ENCODE data around the gene CLSTN2.

Gene CLSTN2

DNA sequence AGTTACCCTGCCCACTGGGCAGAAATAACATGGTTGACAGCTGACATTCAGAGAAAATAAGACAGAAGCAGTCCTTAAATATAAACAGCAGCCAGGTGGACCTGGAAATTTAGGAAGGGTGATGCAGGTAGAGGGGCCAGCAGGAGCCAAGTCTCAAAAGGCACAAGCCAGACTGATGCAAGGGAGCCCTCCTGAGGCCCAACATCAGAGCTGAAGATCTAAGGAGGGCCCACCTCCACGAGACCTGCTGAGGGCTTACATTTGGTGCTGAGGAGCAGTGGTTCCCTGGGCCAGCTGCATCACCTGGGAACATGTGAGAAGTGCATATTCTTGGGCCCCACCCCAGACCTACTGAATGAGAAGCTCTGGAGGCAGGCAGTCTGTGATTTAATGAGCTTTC lies 637.3 kb downstream of the CLSTN2 start:
- DNase-seq, result no peak

DNA sequence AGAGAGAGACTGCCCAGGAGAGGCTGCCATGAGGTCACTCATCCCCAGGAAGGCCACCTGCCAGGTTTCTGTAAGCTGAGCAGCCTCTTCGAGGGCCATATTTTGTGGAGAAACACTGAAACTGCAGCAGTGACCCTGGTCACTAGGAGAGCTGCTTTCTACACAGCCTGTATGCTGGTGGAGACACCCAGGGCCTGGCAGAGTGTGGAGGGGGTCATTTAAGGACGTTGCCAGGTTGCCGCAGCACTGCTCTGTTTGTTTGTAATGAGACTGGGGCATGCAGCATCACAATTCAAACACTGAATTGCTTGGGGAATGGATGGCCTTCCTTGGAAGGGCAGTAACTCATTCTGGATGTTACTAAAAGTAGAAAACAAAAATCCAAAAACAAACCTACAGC lies 638.0 kb downstream of the CLSTN2 start:
- DNase-seq, result no peak

DNA sequence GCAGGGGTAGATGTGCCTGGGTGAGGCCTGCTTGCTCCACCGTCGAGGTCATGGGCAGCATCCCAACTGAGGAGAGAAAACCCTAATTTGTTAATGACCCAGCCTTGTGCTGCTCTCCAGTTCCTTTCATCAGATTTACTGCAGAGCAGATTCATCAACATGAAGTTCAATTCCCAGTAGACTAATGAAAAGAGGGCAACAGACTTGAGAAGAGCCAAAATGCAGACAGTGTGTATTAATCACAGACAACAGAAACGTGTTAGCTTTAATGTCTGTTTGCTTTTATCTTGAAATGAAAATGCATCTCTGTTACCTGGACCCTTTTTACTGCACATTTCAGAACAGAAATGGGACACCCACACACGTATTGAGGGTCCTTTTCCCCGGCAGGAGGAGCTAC lies 639.4 kb downstream of the CLSTN2 start:
- DNase-seq, result no peak

DNA sequence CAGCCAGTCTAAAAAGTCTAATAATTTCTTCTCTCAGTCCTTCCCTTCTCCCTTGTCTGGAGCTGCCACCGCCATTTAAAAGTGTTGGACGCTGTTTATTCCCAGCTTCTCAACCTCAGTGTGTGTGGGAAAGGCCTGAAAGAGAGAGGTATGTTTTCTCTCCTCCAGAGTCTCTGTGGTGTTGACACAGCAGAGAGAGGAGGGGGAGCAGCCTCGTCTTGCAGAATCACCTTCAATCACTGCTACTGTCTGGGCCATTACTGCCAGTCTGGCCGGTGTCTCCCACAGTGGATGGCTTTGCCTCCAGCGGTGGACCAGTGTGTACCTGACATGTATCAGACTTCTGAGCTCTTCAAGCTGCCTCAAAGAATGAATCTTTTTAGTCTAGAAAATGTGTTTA lies 641.5 kb downstream of the CLSTN2 start:
- DNase-seq, result no peak

DNA sequence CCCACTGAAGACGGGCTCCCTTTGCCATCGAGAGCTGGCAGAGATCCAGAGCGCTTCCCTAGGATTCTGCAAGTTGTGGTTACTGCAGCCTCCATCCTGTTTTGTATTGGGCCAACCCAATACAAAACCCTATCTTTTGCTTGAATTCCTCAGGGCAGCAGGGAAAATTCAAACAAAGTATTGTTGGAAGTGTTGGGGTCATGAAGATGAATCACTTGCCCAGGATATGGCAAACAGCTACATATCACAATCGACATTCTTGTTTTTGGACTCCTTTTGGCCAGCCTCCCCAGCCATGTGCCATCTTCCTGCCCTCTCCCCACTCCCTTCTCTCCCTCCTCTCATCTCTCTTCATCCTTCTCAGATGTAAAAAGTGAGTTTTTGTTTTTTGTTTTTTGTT lies 642.9 kb downstream of the CLSTN2 start:
- DNase-seq, result no peak

- no peak for DNase-seq
Measured at GRCh38 chr3:140579260-140579659, 644.3 kb downstream of the CLSTN2 start.

GRCh38 chr3:140580746-140581145 lies 645.8 kb downstream of the CLSTN2 start:
- no peak for DNase-seq

- no peak for DNase-seq
Measured at GRCh38 chr3:140584549-140584948, 649.6 kb downstream of the CLSTN2 start.

DNA sequence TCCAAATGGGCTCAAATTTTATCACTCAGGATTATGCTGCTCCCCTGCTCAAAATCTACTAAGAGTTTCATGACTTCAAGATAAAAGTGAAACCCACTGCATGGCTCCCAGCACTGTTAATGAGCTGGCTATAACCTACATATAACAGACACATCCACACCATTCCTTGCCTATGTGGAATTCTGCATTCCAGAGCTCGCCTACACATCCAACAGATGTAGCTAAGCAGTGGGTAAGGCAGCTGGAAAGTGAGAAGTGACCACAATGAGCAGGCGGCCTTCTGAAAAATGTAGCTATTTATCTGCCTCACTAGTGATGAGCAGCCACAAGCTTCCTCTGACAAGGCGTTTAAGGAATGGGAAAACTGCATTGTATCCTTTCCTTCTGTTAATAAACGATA lies 650.8 kb downstream of the CLSTN2 start:
- no peak for DNase-seq

DNA sequence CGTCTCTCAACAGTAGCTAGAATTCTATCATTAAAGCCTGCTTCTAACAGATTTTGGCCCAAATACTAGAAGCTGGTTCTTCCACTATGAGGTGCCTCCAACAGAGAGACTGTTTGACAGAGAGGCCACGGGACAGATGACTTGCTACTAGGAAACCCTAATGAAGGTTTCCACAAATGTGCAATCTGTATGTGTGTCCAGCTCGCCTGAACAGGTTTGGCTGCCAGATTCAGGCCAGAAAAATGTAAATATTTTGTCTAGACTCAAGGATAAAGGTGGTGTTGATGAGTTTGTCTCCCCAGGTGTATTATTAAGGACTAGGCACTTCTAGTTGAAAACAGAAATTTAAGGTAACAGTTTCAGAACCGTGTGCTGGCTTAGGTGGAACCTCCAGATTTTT lies 651.3 kb downstream of the CLSTN2 start:
- DNase-seq, result no peak

DNA sequence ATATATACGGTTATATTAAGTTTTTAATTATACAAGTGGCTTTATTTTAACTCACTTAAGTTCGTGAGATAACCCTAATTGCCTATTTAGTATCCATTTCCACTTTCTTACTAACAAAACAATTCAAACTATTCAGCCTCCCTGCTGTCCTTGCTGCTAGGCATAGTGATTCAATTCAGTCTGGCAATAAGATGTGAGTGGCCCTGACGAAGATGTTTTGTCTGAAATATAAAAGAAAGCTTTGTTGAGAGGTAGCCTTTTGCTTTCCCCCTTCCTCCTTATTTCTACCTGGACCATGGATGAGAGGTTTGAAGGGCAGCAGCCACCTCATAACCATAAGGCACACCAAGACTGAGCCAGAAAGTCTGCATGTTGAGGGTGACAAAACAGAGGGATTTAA lies 653.6 kb downstream of the CLSTN2 start:
- DNase-seq, result no peak

- no peak for DNase-seq
Measured at GRCh38 chr3:140593766-140594165, 658.8 kb downstream of the CLSTN2 start.

GRCh38 chr3:140595295-140595694 lies 660.3 kb downstream of the CLSTN2 start:
- no peak for DNase-seq

- DNase-seq, result no peak
Measured at GRCh38 chr3:140597364-140597763, 662.4 kb downstream of the CLSTN2 start.

DNA sequence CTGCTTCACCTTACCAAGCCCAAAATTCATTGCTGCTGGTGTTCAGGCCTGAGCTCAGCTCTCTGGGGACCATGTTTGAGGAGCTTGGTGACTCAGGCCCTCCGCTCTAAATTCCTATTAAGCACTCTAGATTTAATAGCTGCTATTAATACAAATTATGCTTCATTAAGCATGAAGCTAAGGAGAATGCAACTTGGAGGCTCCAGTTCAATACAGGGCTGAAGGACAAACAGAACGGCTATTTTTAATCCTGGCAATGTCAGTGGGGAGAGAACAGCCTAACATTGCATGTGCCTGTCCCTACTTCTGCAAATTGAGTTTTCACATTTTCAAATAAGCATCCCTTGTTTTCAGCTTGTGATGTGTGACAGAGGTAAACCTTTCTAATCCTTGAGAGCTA lies 662.8 kb downstream of the CLSTN2 start:
- no peak for DNase-seq

- DNase-seq, result no peak
Measured at GRCh38 chr3:140599009-140599408, 664.0 kb downstream of the CLSTN2 start.

DNA sequence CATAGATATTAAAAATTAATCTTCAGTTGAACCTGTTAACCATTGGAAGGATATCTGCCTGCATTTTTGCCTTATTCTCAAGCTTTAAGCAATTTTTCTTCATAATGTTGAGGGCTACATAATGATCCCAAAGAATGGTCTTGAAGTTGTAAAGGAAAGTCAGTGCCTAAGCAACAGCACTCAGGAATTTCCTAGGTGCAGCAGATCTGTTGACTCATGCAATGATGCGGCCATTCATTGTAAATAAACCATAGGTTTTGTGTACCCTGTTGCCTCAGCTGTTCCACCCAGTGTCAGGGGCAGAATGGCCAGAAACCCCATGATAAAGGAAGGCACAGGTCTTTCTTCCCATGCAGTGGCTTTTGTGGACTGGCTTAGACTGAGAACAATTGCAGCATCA lies 664.5 kb downstream of the CLSTN2 start:
- no peak for DNase-seq

DNA sequence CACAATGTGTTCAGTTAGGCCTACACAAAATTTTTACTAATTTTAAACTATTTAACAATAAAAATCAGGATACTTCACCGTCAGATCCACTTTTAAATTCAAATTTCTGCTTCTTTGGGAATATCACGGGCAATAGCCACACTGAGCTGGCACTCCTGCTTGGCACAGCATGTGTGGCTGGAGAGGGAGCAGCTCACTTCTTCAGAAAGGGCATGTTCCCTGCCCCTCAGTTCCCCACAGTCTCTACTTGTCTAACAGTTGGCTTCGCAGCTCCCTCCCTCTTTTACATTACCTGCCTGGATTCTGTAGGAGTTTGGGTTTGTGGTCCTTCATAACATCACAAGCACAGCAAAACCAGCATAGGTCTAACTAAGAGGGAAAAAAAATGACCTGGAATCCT lies 666.9 kb downstream of the CLSTN2 start:
- no peak for DNase-seq

DNA sequence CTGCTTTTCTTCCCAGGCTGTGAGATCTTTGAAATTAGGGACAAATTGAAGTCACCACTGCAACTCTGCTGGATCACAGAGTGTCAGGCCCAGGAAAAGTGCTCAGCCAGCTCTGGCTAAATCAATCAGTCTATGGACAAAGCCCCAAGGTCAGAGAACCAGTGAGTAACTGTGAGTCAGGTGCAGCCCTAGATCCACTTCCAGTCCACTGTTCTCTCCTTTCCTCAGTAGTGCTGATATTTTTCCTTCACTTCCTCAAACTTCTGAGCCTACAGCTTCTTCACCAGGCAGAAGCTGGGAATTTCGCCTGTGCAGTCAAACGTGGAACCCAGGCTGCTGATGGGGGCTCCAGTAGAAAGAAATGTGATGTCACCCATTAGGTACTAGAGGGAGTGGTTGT lies 667.8 kb downstream of the CLSTN2 start:
- no peak for DNase-seq

DNA sequence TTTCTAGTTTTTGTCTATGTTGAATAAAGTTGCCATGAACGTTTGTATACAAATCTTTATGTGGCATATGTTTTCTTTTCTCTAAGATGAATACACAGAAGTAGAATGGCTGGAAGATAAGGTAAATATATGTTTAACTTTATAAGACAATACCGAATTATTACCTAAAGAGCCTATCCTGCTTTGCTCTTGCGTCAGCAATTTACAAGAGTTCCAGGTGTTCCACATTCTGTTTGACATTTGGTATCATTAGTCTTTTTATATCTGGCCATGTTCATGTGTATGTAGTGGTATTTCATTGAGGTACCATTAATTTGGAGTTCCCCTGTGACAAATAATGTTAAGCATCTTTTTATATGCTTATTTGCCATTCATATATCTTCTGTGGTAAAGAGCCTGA lies 668.8 kb downstream of the CLSTN2 start:
- DNase-seq, result no peak

DNA sequence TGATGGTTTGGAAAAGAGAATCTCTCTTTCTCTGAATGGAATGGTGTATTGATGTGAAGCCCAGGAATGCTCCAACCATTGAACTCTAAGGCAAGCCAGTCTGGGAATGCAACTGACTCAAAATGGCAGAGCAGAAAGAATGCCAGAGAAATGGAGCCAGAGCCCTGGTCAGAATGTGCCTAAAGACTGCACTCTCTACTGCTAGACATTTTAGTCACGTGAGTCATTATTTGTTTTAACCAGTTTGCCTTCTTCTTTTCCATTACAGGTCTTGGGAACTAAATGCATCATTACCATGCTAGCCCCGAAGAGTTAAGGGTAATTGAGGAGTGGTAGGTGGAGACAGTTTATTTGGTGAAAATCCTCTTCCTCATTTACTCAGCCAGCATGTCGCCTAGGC lies 675.6 kb downstream of the CLSTN2 start:
- DNase-seq, result no peak

DNA sequence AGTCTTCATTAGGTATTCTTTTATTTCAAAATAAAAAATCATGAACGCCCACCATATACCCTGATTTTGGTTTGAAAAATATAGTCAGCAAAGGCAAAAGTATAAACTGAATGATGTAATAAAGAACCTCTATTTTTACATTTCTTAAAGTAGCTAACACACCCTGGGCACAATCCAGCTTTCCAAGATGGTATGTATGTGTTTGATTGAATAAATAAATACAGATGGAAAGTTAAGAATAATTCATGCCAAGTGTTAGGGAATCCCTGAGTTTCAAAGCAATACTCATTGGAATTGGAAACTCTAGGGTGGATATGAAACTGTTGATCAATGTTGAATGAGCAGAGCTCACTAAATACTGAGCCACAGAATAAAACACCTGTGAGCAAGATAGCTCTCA lies 679.0 kb downstream of the CLSTN2 start:
- DNase-seq, result no peak

GRCh38 chr3:140617135-140617534 lies 682.1 kb downstream of the CLSTN2 start:
- no peak for DNase-seq

DNA sequence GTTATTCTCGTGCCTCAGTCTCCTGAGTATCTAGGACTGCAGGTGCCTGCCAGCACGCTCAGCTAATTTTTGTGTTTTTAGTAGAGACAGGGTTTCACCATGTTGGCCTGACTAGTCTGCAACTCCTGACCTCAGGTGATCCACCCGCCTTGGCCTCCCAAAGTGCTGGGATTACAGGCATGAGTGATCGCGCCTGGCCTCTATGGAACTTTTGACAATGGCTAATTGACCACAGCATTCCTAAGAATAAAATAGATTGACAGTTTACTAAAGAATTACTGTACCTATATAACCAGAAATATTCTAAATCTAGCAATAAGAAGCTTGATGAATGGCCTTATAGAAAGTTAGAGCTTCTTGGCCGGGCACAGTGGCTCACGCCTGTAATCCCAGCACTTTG lies 691.9 kb downstream of the CLSTN2 start:
- no peak for DNase-seq

Data from GOT3 (cell line).